SK-N-SH treated with all-trans-retinoic acid at 6 μM for 48 hours (cell line): ENCODE data around the gene LCN6.

ENCODE experiments used
- BACH2 ChIP-seq: fragments of 250-450 bp; sonication (Bioruptor Pico); IDR thresholded peaks from 2 replicates; pipeline ENCODE4 v1.9.0; 2021; ENCODE audit warnings: mild to moderate bottlenecking, borderline replicate concordance
- CSDC2 ChIP-seq: fragments of 250-450 bp; sonication (Bioruptor Pico); IDR thresholded peaks from 2 replicates; pipeline ENCODE4 v1.5.0; 2020; ENCODE audit warnings: mild to moderate bottlenecking, moderate library complexity
- CSRNP3 ChIP-seq: fragments of 250-450 bp; sonication (Bioruptor Pico); IDR thresholded peaks from 2 replicates; pipeline ENCODE4 v1.5.1; 2021; ENCODE audit warnings: mild to moderate bottlenecking, moderate library complexity
- GLIS3 ChIP-seq: fragments of 250-450 bp; sonication (Bioruptor Pico); IDR thresholded peaks from 2 replicates; pipeline ENCODE4 v1.5.0; 2020; ENCODE audit warnings: mild to moderate bottlenecking, moderate library complexity
- ISL1 ChIP-seq: fragments of 250-450 bp; sonication (Bioruptor Pico); IDR thresholded peaks from 2 replicates; pipeline ENCODE4 v2.1.2; 2022; ENCODE audit warnings: mild to moderate bottlenecking, moderate library complexity
- PATZ1 ChIP-seq: fragments of 250-450 bp; sonication (Bioruptor Pico); IDR thresholded peaks from 2 replicates; pipeline ENCODE4 v1.8.0; 2020; ENCODE audit warnings: mild to moderate bottlenecking, moderate library complexity, borderline replicate concordance
- RARB ChIP-seq: fragments of 250-450 bp; sonication (Bioruptor Pico); IDR thresholded peaks from 2 replicates; pipeline ENCODE4 v1.8.0; 2021; ENCODE audit warnings: mild to moderate bottlenecking, moderate library complexity
- TOX ChIP-seq: fragments of 250-450 bp; sonication (Bioruptor Pico); IDR thresholded peaks from 2 replicates; pipeline ENCODE4 v1.8.0; 2021; ENCODE audit warnings: mild to moderate bottlenecking, moderate library complexity, borderline replicate concordance
- ZC3H10 ChIP-seq: fragments of 250-450 bp; sonication (Bioruptor Pico); IDR thresholded peaks from 2 replicates; pipeline ENCODE4 v1.5.1; 2021; ENCODE audit warnings: mild to moderate bottlenecking, moderate library complexity
- ZFP3 ChIP-seq: fragments of 250-450 bp; sonication (Bioruptor Pico); IDR thresholded peaks from 2 replicates; pipeline ENCODE4 v1.5.0; 2020; ENCODE audit warnings: mild to moderate bottlenecking, moderate library complexity
- ZFP30 ChIP-seq: fragments of 450-650 bp; formaldehyde crosslinking; IDR thresholded peaks from 2 replicates; pipeline ENCODE4 v1.5.0; 2022; ENCODE audit warnings: mild to moderate bottlenecking, moderate library complexity
- ZNF565 ChIP-seq: fragments of 450-650 bp; formaldehyde crosslinking; conservative IDR thresholded peaks from 2 replicates; pipeline ENCODE4 v1.5.0; 2020; ENCODE audit warnings: low read depth, mild to moderate bottlenecking, moderate library complexity
- ZNF70 ChIP-seq: fragments of 450-650 bp; formaldehyde crosslinking; IDR thresholded peaks from 2 replicates; pipeline ENCODE4 v1.5.0; 2020; ENCODE audit warnings: mild to moderate bottlenecking, moderate library complexity

GRCh38 chr9:136761545-136761981 is 13.2 kb upstream of the LCN6 start:
- no peak for TF ChIP-seq CSRNP3 (CRISPR knock-in tag)
- TF ChIP-seq ZFP30, result no peak
- no peak for TF ChIP-seq ISL1 (CRISPR knock-in tag)
- TF ChIP-seq TOX (CRISPR knock-in tag), result no peak
- TF ChIP-seq CSDC2 (CRISPR knock-in tag), result no peak
- TF ChIP-seq ZFP3 (CRISPR knock-in tag), result no peak
- TF ChIP-seq PATZ1 (CRISPR knock-in tag), result no peak
- TF ChIP-seq RARB (CRISPR knock-in tag), result no peak
- TF ChIP-seq GLIS3 (CRISPR knock-in tag), result no peak
- TF ChIP-seq ZNF565 (CRISPR knock-in tag), result no peak
- TF ChIP-seq BACH2 (CRISPR knock-in tag), result no peak
- no peak for TF ChIP-seq ZC3H10 (CRISPR knock-in tag)
- TF ChIP-seq ZNF70 (CRISPR knock-in tag), result no peak
